ENCODE data around the gene PALLD.

Gene PALLD

GRCh38 chr4:168852933-168853713 is 356.3 kb downstream of the PALLD start:
- no peak for DNase-seq (ENCODE audit: low spot score)

- DNase-seq (ENCODE audit: low spot score), result no peak
Observed at GRCh38 chr4:168853770-168854169, 356.9 kb downstream of the PALLD start.

GRCh38 chr4:168854350-168854921 is 357.6 kb downstream of the PALLD start:
- DNase-seq (ENCODE audit: low spot score), result peak; percentile 47

- no peak for DNase-seq (ENCODE audit: low spot score)
Observed at GRCh38 chr4:168856312-168856711, 359.5 kb downstream of the PALLD start.

- DNase-seq (ENCODE audit: low spot score), result no peak
Observed at GRCh38 chr4:168857009-168857408, 360.2 kb downstream of the PALLD start.

- no peak for DNase-seq (ENCODE audit: low spot score)
Observed at GRCh38 chr4:168857546-168858314, 360.9 kb downstream of the PALLD start.

GRCh38 chr4:168859100-168859499 is 362.2 kb downstream of the PALLD start:
- no peak for DNase-seq (ENCODE audit: low spot score)

- DNase-seq (ENCODE audit: low spot score), result no peak
Observed at GRCh38 chr4:168859888-168860694, 363.2 kb downstream of the PALLD start.

- DNase-seq (ENCODE audit: low spot score), result no peak
Observed at GRCh38 chr4:168860827-168861226, 364.0 kb downstream of the PALLD start.

GRCh38 chr4:168863719-168864647 is 367.1 kb downstream of the PALLD start:
- DNase-seq (ENCODE audit: low spot score), result no peak

GRCh38 chr4:168864821-168865541 is 368.1 kb downstream of the PALLD start:
- DNase-seq (ENCODE audit: low spot score), result peak; percentile 71

GRCh38 chr4:168865854-168866253 is 369.0 kb downstream of the PALLD start:
- DNase-seq (ENCODE audit: low spot score), result no peak

GRCh38 chr4:168866635-168867034 is 369.8 kb downstream of the PALLD start:
- DNase-seq (ENCODE audit: low spot score), result no peak

- no peak for DNase-seq (ENCODE audit: low spot score)
Observed at GRCh38 chr4:168867128-168867527, 370.3 kb downstream of the PALLD start.

GRCh38 chr4:168868044-168868781 is 371.4 kb downstream of the PALLD start:
- peak; percentile 47 for DNase-seq (ENCODE audit: low spot score)

- DNase-seq (ENCODE audit: low spot score), result no peak
Observed at GRCh38 chr4:168868802-168869201, 371.9 kb downstream of the PALLD start.

GRCh38 chr4:168870004-168870403 is 373.2 kb downstream of the PALLD start:
- no peak for DNase-seq (ENCODE audit: low spot score)

- DNase-seq (ENCODE audit: low spot score), result no peak
Observed at GRCh38 chr4:168871632-168872031, 374.8 kb downstream of the PALLD start.

GRCh38 chr4:168874083-168874482 is 377.2 kb downstream of the PALLD start:
- no peak for DNase-seq (ENCODE audit: low spot score)

- DNase-seq (ENCODE audit: low spot score), result peak; percentile 30
Observed at GRCh38 chr4:168876106-168876505, 379.3 kb downstream of the PALLD start.
